Measurements from ENCODE around the gene P2RY8. TPM values are rescaled to one million over a fixed set of nuclear protein-coding genes. Genes with fewer than 3 reads are reported as not detected.
A peak's percentile ranks its signal among the peaks of the same experiment; 100 is the strongest.

Gene P2RY8
- total RNA-seq, 4 donors from 2014 or later = 0.36 to 1.1 (median 0.62) TPM

GRCh38 chrX:1464971-1465285 lies 72.1 kb downstream of the P2RY8 start:
- Histone ChIP-seq H3K27me3 (peaks cover 13 to 17% (median 16%) of the 10 kb centered on the region in 3 donors), H3K4me1 (no peaks in the 10 kb centered on the region), H3K4me3 (no peak overlapping the region), H3K36me3 (no peaks in the 10 kb centered on the region), H3K27ac (no peak overlapping the region), H3K9me3 (no peaks in the 10 kb centered on the region)
- ATAC-seq (no peak), DNase-seq (no peak)
- intact Hi-C loops (cut with DNase I; ENCODE audit: low total_unique reads) (no loop called here), in situ Hi-C loops (cut with MboI; ENCODE audit: low sequenced_read_pairs in 4 of 4) (loop anchor here (10.0 to 25.0 kb wide), 3 partner anchors 120 to 1147 kb away; partner anchors contain the start of gene AKAP17A (in 2 of the 4))
- no peak for TF ChIP-seq CTCF (IDR thresholded peaks at IDR 0.05 in 4 of 5, conservative IDR thresholded peaks at IDR 0.05 in 1 of 5)

GRCh38 chrX:1464041-1464970 lies 72.7 kb downstream of the P2RY8 start:
- Histone ChIP-seq H3K27ac (peak overlapping the region in 2 of 4 donors; percentile 1 to 73), H3K9me3 (no peaks in the 10 kb centered on the region), H3K4me1 (no peaks in the 10 kb centered on the region), H3K4me3 (no peak overlapping the region), H3K36me3 (no peaks in the 10 kb centered on the region), H3K27me3 (peaks cover 12 to 17% (median 16%) of the 10 kb centered on the region in 3 donors)
- ATAC-seq = no peak
- intact Hi-C loops (cut with DNase I; ENCODE audit: low total_unique reads) = no loop called here
- DNase-seq = no peak
- no peak for TF ChIP-seq POLR2A (IDR thresholded peaks at IDR 0.05)
- TF ChIP-seq CTCF (IDR thresholded peaks at IDR 0.05 in 4 of 5, conservative IDR thresholded peaks at IDR 0.05 in 1 of 5) = no peak
- in situ Hi-C loops (cut with MboI; ENCODE audit: low sequenced_read_pairs in 4 of 4) = loop anchor here (10.0 to 25.0 kb wide), 3 partner anchors 120 to 1148 kb away; partner anchors contain the start of gene AKAP17A (in 2 of the 4)

GRCh38 chrX:1463581-1463980 lies 73.4 kb downstream of the P2RY8 start:
- ATAC-seq = no peak
- Histone ChIP-seq H3K9me3 (no peaks in the 10 kb centered on the region), H3K4me1 (no peaks in the 10 kb centered on the region), H3K36me3 (no peaks in the 10 kb centered on the region), H3K4me3 (no peak overlapping the region), H3K27ac (peak overlapping the region in 3 of 4 donors; percentile 62 to 73 (median 63)), H3K27me3 (peaks cover 11 to 16% (median 14%) of the 10 kb centered on the region in 3 donors)
- DNase-seq = no peak
- intact Hi-C loops (cut with DNase I; ENCODE audit: low total_unique reads) (no loop called here), in situ Hi-C loops (cut with MboI; ENCODE audit: low sequenced_read_pairs in 4 of 4) (loop anchor here (10.0 to 25.0 kb wide), 3 partner anchors 121 to 1149 kb away; partner anchors contain the start of gene AKAP17A (in 2 of the 4))
- TF ChIP-seq CTCF (IDR thresholded peaks at IDR 0.05 in 4 of 5, conservative IDR thresholded peaks at IDR 0.05 in 1 of 5) (no peak), POLR2A (IDR thresholded peaks at IDR 0.05) (no peak)

GRCh38 chrX:1462596-1463251 lies 74.3 kb downstream of the P2RY8 start:
- in situ Hi-C loops (cut with MboI; ENCODE audit: low sequenced_read_pairs in 4 of 4) (loop anchor here (10.0 to 25.0 kb wide), 3 partner anchors 122 to 1150 kb away; partner anchors contain the start of gene AKAP17A (in 2 of the 4)), intact Hi-C loops (cut with DNase I; ENCODE audit: low total_unique reads) (no loop called here)
- no peaks in the 10 kb centered on the region for H3K4me1 ChIP-seq
- H3K27ac ChIP-seq = peak overlapping the region in 3 of 4 donors; percentile 63 to 73 (median 71)
- no peaks in the 10 kb centered on the region for H3K36me3 ChIP-seq
- DNase-seq (no peak), ATAC-seq (peak; percentile 81 to 83)
- no peaks in the 10 kb centered on the region for H3K9me3 ChIP-seq
- H3K27me3 ChIP-seq = peaks cover 9 to 10% (median 9%) of the 10 kb centered on the region in 3 donors
- TF ChIP-seq POLR2A (IDR thresholded peaks at IDR 0.05) (no peak), CTCF (IDR thresholded peaks at IDR 0.05 in 4 of 5, conservative IDR thresholded peaks at IDR 0.05 in 1 of 5) (no peak)
- no peak overlapping the region for H3K4me3 ChIP-seq

Measured in gastrocnemius medialis (tissue), 4 donors.